Stimulated activated CD8-positive, alpha-beta memory T cell treated with anti-CD3 and anti-CD28 coated beads, Interleukin-12 subunit alpha, Interleukin-12 subunit beta, amount 100 ng/mL, for 4 hours (primary cell): ENCODE measurements around the gene PCDHGA6.

Experiments used
- DNase-seq: peaks from one replicate; pipeline ENCODE4 v3.0.0-alpha.2; 2020; ENCODE audit warnings: low read depth

PCDHGA6 gene

DNA sequence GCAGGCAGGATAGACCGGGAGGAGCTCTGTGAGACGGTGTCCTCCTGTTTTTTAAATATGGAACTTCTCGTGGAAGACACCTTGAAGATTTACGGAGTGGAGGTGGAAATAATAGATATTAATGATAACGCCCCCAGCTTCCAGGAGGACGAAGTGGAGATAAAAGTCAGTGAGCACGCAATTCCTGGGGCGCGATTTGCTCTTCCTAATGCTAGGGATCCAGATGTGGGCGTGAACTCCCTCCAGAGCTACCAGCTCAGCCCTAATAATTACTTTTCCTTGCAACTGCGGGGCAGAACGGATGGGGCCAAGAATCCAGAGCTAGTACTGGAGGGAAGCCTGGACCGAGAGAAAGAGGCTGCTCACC lies 47.8 kb downstream of the PCDHGA6 start:
- DNase-seq: no peak

DNA sequence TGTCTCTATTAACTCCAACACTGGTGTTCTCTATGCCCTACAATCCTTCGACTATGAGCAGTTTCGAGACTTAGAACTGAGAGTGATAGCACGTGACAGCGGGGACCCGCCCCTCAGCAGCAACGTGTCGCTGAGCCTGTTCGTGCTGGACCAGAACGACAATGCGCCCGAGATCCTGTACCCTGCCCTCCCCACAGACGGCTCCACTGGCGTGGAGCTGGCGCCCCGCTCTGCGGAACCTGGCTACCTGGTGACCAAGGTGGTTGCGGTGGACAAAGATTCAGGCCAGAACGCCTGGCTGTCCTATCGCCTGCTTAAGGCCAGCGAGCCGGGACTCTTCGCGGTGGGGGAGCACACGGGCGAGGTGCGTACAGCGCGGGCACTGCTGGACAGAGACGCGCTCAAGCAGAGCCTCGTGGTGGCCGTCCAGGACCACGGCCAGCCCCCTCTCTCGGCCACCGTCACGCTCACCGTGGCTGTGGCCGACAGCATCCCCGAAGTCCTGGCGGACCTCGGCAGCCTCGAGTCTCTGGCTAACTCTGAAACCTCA lies 49.1 kb downstream of the PCDHGA6 start:
- no peak for DNase-seq

DNA sequence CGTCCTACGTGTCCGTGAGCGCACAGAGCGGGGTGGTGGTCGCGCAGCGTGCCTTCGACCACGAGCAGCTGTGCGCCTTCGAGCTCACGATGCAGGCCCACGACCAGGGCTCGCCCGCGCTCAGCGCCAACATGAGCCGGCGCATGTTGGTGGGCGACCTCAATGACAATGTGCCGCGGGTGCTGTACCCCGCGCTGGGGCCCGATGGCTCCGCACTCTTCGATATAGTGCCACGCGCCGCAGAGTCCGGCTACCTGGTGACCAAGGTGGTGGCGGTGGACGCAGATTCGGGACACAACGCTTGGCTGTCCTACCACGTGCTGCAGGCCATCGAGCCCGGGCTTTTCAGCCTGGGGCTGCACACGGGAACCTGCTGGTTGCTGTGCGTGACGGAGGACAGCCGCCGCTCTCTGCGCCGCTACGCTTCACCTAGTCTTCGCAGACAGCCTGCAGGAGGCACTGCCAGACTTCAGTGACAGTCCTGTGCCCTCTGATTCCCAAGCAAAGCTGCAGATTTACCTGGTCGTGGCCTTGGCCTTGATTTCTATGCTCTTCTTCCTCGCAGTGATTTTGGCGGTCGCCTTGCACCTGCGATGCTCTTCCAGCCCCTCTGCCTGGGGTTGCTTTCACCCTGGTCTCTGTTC lies 54.2 kb downstream of the PCDHGA6 start:
- no peak for DNase-seq
